ENCODE measurements around the gene CCDC107.

CCDC107 gene

GRCh38 chr9:35686222-35687203 is 28.4 kb downstream of the CCDC107 start:
- DNase-seq: no peak

GRCh38 chr9:35687306-35687705 is 29.2 kb downstream of the CCDC107 start:
- DNase-seq: no peak

GRCh38 chr9:35687972-35688557 is 30.0 kb downstream of the CCDC107 start:
- no peak for DNase-seq

DNA sequence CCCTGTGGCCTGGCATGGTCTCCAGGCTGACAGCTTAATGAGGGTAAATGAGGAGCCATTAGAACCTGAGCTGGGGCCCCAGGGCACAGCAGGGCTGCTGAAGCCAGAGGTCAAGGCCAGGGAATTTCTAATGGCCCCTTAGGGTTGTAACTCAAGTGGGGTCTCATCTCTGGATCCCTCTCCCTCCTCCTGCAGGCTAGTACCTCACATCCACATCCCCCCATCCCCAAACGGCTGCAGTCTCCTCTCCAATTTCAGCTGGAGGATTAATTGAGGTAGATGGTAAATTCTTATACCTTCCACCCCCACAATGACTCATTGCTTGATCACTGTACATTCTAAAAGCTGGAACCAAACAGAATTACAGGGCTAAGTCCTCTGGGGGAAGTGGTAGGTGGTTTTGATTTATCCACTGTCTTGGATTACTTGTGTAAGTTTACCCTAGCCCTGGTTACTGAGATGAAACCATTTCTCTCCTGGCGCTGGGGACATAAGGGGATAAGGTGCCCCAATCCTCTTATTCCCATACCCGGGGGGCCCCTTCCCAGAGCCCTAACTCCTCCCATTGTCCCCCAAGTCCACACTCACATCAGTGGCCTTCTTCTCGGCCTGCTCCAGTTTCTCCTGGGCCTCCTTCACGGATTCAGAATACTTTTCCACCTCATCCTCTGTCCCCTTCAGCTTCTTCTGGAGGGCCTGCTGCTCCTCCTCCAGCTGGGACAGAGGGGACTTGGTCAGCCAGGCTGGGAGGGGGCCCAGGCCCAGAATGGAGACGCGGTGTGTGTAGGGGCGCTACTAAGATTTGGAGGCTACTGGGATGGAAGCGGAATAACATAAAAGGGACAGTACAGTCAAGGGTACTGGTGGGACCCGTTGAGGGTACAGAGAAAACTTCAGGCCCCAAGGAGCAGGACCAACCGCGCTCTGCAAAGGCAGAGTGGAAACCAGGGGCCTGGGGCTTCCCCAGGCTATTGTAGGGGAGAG is 30.8 kb downstream of the CCDC107 start:
- DNase-seq: no peak

DNA sequence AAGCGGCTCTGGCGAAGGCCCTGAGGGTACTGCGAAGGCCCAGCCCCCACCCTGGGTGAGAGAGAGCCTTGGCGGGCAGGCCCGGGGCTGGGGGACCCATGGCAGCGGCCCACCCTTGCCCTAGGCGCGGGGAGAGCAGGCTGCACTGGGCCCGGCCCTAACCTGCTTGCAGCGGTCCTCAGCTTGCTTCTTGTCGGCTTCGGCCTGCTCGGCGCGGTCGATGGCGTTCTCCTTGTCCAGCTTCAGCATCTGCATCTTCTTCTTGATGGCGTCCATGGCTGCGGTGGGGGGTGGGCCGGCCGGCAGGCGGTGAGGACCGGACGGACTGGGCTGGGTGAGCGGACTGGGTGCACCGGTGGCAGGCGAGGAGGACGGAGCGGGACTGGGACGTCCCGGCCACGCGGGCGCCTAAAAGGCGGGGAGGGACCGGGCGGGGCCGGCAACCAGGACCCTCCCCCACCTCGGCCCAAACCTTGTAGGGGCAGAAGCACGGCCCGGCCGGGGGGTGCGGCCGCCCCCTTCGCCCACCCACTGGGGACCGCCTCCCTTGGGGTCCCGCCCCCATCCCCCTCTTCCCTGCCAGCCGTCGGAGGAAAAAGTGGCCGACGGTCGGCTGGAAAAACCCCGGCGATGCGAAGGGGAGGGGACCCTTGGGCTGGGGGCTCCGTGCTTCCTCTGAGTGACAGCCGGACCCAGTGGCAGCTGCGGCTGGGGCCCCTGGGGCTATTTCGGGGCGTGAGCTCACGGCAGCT is 31.6 kb downstream of the CCDC107 start, which contains the start of gene TPM2:
Gene TPM2, minus strand, starts transcription at position 384 of the 752 bp plus-strand sequence. Its CDS starts 108 bp downstream, at position 276.
- DNase-seq: no peak

DNA sequence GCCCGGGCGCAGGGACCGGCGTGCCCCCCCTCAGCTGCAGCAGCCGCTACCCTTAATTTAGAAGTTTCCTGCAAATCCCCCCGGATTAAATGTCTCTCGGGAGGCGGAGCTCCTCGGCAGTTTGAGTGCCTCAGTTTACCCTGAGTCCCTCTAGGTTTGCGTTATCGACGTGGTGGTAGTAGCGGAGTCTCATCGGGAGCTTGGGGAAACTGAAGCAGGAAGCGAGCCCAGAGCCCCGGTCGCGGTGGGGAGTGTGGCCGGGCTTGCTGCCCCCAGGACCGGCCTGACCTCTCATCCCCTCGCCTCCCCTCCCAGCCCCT is 32.2 kb downstream of the CCDC107 start:
- no peak for DNase-seq

DNA sequence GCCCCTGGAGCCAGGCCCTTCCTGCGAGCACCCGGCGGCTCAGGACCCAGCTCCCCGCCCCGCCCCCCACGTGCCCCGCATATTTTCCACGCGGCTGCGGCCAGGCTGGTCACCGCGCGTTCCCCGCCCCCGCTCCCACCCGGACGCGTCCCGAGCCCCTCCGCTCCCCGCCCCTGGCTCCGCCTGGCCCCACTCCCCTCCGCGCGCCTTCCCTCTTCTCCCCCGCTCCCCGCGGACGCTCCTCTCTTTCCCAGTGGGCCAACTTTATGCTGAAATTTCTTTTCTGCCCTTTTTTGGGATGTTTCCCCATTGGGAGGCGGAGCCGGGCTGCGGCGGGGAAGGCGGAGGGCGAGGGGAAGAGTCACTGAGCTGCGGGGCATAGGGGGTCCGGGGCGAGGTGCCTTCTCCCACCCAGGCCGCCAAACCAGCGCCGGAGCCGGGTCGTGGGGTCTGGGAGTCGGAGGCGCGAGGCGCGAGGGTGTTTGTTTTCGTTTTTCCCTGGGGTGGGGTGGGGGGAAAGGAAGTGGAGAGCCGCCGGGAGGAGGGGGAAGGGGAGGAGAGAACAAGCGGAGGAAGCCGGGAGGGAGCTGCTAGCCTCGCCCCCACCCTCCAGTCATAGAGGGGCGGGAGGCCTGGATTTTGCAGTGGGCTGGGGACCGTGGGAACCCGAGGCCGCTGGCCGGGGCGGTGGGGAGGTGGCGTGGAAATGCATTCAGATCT is 32.7 kb downstream of the CCDC107 start:
- peak; percentile 32 for DNase-seq

GRCh38 chr9:35691334-35691650 is 33.2 kb downstream of the CCDC107 start:
- DNase-seq: no peak

GRCh38 chr9:35691757-35692301 is 33.7 kb downstream of the CCDC107 start:
- DNase-seq: no peak

- DNase-seq: no peak
Observed at GRCh38 chr9:35695943-35696401, 37.9 kb downstream of the CCDC107 start.

DNA sequence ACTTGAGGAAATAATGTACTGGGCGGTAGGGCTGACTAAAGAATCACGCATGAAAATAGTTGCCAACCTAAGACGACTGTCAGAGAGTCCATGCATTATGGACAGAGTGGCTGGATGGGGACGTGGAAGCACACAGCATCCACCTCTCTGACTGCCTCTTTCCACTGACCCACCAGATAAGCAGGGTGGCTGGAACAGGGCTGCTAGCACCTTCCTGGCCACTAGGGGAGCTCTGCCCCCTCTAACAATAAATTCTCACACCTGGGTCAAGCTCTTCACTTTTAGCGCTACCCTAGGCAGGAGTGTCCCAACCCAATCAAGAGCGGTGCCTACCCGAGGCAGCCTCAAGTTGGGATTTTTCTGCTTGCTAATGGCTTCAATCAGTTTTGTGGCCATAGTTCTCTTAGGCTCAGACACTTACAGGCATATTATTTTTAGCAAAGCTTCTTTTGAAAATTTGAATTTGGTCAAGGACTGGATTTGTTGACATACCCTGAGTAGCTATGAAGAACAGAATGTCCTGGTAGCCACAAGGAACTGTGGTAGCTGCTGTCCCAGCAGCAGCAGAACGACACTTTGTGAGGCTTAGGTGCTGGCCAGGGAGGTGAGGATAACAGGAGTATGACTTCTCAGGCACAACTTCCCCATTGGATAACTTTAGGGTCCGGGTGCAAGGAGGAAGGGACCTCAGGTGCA is 38.6 kb downstream of the CCDC107 start:
- peak; percentile 71 for DNase-seq

DNA sequence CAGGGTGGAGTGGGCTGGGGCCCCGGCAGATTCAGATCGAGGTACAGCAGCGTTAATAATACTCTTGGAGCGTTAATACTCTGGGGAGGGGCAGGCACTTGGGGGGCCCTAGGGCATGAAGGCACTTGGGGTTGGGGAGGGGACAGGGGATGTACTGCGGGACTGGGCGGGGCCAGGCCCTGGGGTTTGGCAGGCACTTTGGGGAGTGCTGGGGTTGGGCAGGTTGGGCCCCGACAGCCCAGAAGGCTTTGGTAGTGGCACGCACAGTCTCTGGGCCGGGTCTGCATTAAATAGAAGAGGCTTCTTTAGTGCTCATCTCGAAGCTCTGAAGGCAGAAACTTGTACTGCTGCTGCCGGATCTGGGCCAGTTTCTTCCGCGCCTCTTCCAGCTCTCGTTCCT is 39.4 kb downstream of the CCDC107 start:
- no peak for DNase-seq

DNA sequence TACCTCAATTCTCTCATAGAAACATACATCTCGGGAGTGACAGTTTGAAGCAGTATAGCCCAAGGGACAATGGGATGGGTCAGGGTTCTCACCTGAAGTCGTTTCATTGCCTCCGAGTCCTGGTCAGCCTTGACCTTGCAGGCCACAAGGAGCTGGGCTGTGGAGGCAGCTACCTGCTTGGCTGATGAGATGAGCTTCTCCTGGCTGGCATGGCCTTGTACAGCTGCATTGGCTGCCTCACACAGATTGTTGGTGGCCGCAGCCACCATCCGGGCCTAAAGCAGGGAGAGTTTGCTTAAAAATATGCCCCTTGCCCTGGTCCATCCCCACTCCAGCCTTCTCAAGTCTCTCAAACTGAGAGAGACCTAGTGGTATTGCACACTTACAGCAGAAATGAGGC is 40.1 kb downstream of the CCDC107 start:
- no peak for DNase-seq

DNA sequence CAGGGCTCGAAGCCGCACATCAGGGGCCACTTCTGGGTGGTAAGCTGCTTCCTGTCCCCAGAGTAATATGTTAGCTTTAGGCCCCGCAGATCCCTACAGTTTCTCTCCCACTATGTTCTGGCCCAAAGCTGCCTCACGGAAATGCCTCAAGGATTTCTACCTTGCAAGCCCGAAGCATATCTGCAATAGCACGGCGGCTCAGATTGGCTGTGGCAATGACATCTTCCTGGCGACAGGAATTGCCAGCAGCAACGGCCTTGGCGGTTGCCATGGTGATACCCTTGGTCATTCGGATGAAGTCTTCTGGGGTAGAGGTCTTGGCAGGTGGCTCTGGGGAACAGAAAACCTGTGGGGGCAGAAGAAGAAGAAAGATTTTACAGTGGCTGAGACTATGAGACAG is 41.9 kb downstream of the CCDC107 start:
- no peak for DNase-seq

- no peak for DNase-seq
Observed at GRCh38 chr9:35700942-35701341, 42.9 kb downstream of the CCDC107 start.

- no peak for DNase-seq
Observed at GRCh38 chr9:35702696-35703095, 44.6 kb downstream of the CCDC107 start.

DNA sequence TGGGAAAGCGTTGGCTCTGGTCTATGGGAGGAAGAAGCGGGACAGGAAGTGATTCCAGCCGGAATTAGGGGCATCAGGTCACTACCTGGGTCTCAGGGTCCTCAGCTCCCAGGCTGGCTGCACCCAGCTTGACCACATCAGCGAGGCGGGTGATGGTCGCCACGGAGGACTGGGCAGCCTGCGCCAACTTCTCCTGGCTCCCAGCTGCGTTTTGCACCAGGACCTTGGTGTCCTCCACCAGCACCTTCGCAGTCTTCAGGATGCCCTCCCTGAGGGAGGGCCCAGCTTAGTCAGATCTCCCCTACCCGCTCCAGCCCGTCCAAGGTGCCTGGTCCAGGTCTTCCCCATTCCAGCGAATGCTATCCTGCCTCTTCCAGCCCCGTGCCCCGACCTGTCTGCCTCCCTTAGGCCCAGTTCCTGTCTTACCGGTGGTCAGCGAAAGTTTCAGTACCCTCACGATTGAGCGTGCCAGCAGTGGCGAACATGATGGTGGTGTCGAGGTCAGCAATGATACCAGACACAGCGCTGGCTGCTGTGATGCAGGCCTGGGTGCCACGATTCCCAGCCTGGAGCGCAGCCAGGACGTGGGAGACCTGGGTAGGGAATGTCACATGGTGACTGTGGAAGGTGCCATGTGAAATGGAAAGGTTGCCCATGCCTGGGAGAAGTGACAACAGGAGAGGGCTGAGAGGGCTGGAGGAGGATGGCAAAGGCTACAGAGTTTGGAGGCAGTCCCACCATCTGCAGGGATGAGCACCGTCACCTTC is 46.0 kb downstream of the CCDC107 start:
- no peak for DNase-seq

GRCh38 chr9:35705372-35705771 is 47.3 kb downstream of the CCDC107 start:
- no peak for DNase-seq

- DNase-seq: no peak
Observed at GRCh38 chr9:35705836-35706430, 47.8 kb downstream of the CCDC107 start.

GRCh38 chr9:35706951-35707350 is 48.9 kb downstream of the CCDC107 start:
- DNase-seq: no peak

Measured in CD4-positive, alpha-beta T cell treated with Interleukin-12 subunit alpha and Interleukin-12 subunit beta, for 1 hour (primary cell).